ENCODE results near the gene MIPOL1. TPM values are rescaled to one million over a fixed set of nuclear protein-coding genes. Genes with fewer than 3 reads are reported as not detected.

Gene MIPOL1
- total and polyA plus RNA-seq, 2 of the 13 experiments (the other 11 are each of a cell fraction or from before 2014, with no cell fraction given), result 8.6 to 34.2 TPM

GRCh38 chr14:37172024-37172869, 25.5 kb upstream of the MIPOL1 start, which contains the start of gene SLC25A21 (continued):
- peak; percentile 91; the same call in 1 of the 2 replicates for TF ChIP-seq ARID4A (CRISPR knock-in tag; IDR thresholded peaks at IDR 0.05; ENCODE audit: borderline replicate concordance)
- TF ChIP-seq SOX6 (IDR thresholded peaks at IDR 0.05), result no peak
- TF ChIP-seq SOX6 (CRISPR knock-in tag; IDR thresholded peaks at IDR 0.05), result peak; percentile 89
- no peak; the same call in 1 of the 2 replicates for TF ChIP-seq ZNF652 (CRISPR knock-in tag; IDR thresholded peaks at IDR 0.05; ENCODE audit: borderline replicate concordance, low read depth)
- peak; percentile 96 for TF ChIP-seq RBM39 (IDR thresholded peaks at IDR 0.05; ENCODE audit: low read depth, low read length, poor library complexity, severe bottlenecking)
- peak; percentile 96 for TF ChIP-seq CHCHD3 (CRISPR knock-in tag; IDR thresholded peaks at IDR 0.05)
- TF ChIP-seq CBFB (CRISPR knock-in tag; IDR thresholded peaks at IDR 0.05), result peak; percentile 44; the same call in 1 of the 2 replicates
- peak in 1 of 2 experiments; percentile 99; a peak in 3 of 4 replicates for TF ChIP-seq KLF16 (CRISPR knock-in tag; IDR thresholded peaks at IDR 0.05)
- peak; percentile 100 for TF ChIP-seq MXD1 (CRISPR knock-in tag; IDR thresholded peaks at IDR 0.05)
- TF ChIP-seq FOXA3 (CRISPR knock-in tag; IDR thresholded peaks at IDR 0.05), result peak; percentile 80
- peak; percentile 96; the same call in 1 of the 2 replicates for TF ChIP-seq ZNF10 (CRISPR knock-in tag; IDR thresholded peaks at IDR 0.05; ENCODE audit: borderline replicate concordance, low read depth)
- TF ChIP-seq ZFAT (CRISPR knock-in tag; conservative IDR thresholded peaks at IDR 0.05), result peak; percentile 99
- peak; percentile 94 for TF ChIP-seq U2AF1 (optimal IDR thresholded peaks at IDR 0.05; ENCODE audit: low read depth, low read length)
- TF ChIP-seq ZNF253 (CRISPR knock-in tag; IDR thresholded peaks at IDR 0.05; ENCODE audit: borderline replicate concordance), result peak; percentile 84; the same call in 1 of the 2 replicates
- peak; percentile 98 for TF ChIP-seq SMAD9 (CRISPR knock-in tag; IDR thresholded peaks at IDR 0.05)
- TF ChIP-seq ZNF180 (CRISPR knock-in tag; IDR thresholded peaks at IDR 0.05; ENCODE audit: borderline replicate concordance, low read depth), result peak; percentile 55; the same call in 1 of the 2 replicates
- no peak; the same call in 1 of the 2 replicates for TF ChIP-seq ZNF460 (CRISPR knock-in tag; IDR thresholded peaks at IDR 0.05; ENCODE audit: borderline replicate concordance)
